ENCODE results near the gene CELA1.
"Not testable (repeated sequence)": the region's sequence is repeated elsewhere in the genome, so short reads cannot be mapped to it uniquely, and the experiment has no call there.

GRCh38 chr12:51318057-51318806, 28.2 kb downstream of the CELA1 start:
- TF ChIP-seq CTCF (IDR thresholded peaks at IDR 0.05); POLR2A (IDR thresholded peaks at IDR 0.05; ENCODE audit: low read depth): not testable (repeated sequence)
